ENCODE measurements around the gene MYOF. TPM values are rescaled to one million over a fixed set of nuclear protein-coding genes. Genes with fewer than 3 reads are reported as not detected.

MYOF gene
- total and polyA plus RNA-seq, 2 of the 8 experiments (the other 6 are each of a cell fraction or from before 2014, with no cell fraction given) = 0.98 to 2.3 TPM

DNA sequence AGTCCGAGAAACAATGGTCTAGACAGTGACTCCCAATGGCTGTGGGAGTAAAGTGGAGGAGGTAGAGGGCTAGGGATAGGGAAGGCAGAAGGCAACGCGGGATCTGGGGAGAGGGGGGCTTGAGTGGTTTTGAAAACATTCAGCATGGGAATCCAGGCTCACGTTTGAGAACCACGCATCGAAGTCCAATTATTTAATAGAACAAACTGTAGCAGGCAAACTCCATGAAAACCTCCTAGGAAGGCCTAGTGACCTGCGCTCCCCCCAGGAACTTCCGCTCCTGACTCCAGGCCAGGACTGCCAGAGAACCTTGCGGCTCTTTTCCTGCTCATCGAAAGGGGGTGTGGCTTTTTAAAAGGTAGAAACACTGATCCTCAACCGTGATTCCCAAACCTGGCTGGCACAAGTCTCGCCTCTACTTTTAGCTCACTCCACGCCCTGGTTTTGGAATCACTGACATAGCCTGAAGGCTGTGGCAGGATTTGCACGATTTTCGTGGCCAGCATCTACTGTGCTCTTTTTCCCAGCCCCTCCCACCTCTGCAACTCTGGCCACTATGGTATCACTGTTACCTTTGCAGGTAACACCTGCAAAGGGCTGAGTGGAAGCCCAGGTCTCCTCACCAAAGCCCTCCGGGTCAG, 43.4 kb downstream of the MYOF start:
- Histone ChIP-seq H3K79me1 (ENCODE audit: low read depth, low read length) (no peaks in the 10 kb centered on the region), H2BK12ac (ENCODE audit: low read depth, low read length) (peak overlapping the region; percentile 88; the same call in 1 of the 2 replicates), H3K36me3 (ENCODE audit: control insufficient read depth in 2 of 4, insufficient read depth in 4 of 4, low read length in 3 of 4) (no peaks in the 10 kb centered on the region), H3K23me2 (ENCODE audit: low read depth, low read length) (no peaks in the 10 kb centered on the region; the same call in 1 of the 2 replicates), H3K4ac (replicated peaks; ENCODE audit: insufficient read length, low read depth, low read length) (peak overlapping the region; percentile 80), H3K9ac (replicated peaks in 1 of 4; ENCODE audit: extremely low read depth in 1 of 4, low read depth in 3 of 4, low read length in 3 of 4) (peak overlapping the region in 3 of 4 experiments; percentile 15 to 69 (median 36); a peak in 6 of 7 replicates), H3K27me3 (replicated peaks in 1 of 4; ENCODE audit: control insufficient read depth in 3 of 4, extremely low read depth in 1 of 4, insufficient read depth in 3 of 4, low read length in 3 of 4) (no peaks in the 10 kb centered on the region), H3K14ac (ENCODE audit: insufficient read length) (peak overlapping the region; percentile 90), H2AK5ac (ENCODE audit: low read depth, low read length) (0 out of 2 replicates have a peak overlapping the region, but pooled peaks have one; percentile 18), H3K4me3 (ENCODE audit: extremely low read depth in 1 of 4, insufficient read depth in 2 of 4, low read depth in 3 of 4, low read length in 4 of 4) (peak overlapping the region; percentile 17 to 52 (median 32); a peak in 6 of 8 replicates), H4K20me1 (replicated peaks in 1 of 2; ENCODE audit: control insufficient read depth in 1 of 2, insufficient read depth in 2 of 2, low read length in 2 of 2) (no peaks in the 10 kb centered on the region), H3K27ac (ENCODE audit: low read depth, low read length) (peak overlapping the region; percentile 74), H3K23ac (ENCODE audit: insufficient read length) (no peak overlapping the region), H2BK20ac (ENCODE audit: low read length) (0 out of 2 replicates have a peak overlapping the region, but pooled peaks have one; percentile 52), H3K9me3 (ENCODE audit: insufficient read depth in 2 of 2, low read depth in 1 of 2, low read length in 1 of 2) (no peaks in the 10 kb centered on the region), H2BK5ac (ENCODE audit: low read depth, low read length) (peak overlapping the region; percentile 84), H3K18ac (ENCODE audit: extremely low read depth, low read length) (peak overlapping the region; percentile 71; the same call in 1 of the 2 replicates), H3K56ac (replicated peaks; ENCODE audit: insufficient read length, low read depth, low read length) (peak overlapping the region; percentile 92), H3K4me2 (ENCODE audit: insufficient read depth in 1 of 2, low read depth in 2 of 2, low read length in 2 of 2) (peak overlapping the region; percentile 62 to 91), H4K5ac (ENCODE audit: insufficient read length, low read depth, low read length) (peak overlapping the region; percentile 94), H4K91ac (replicated peaks; ENCODE audit: insufficient read length, low read length) (peak overlapping the region; percentile 85), H4K8ac (ENCODE audit: extremely low read depth, insufficient read depth, low read length) (peak overlapping the region; percentile 73), H3K79me2 (ENCODE audit: control insufficient read depth in 1 of 2, insufficient read depth in 2 of 2, low read length in 2 of 2) (no peaks in the 10 kb centered on the region), H2BK15ac (ENCODE audit: low read length) (no peak overlapping the region), H2BK120ac (replicated peaks; ENCODE audit: low read depth, low read length) (peak overlapping the region; percentile 80), H3K4me1 (replicated peaks in 1 of 4; ENCODE audit: control insufficient read depth in 3 of 4, insufficient read depth in 4 of 4, low read length in 3 of 4) (peaks cover 21 to 36% (median 34%) of the 10 kb centered on the region in 4 experiments), H2AFZ (ENCODE audit: low read length) (peak overlapping the region; percentile 75)
- ChIA-PET CTCF (ENCODE audit: partially characterized antibody) (interaction anchor here (1.4 to 2.5 kb wide), 4 partner anchors 22 to 81 kb away, joined by 4 to 9 read pairs (median 6); no protein-coding TSS in a partner anchor), POLR2A (ENCODE audit: partially characterized antibody) (interaction anchor here (1.3 to 3.9 kb wide), 6 partner anchors 7 to 62 kb away, joined by 4 to 22 read pairs (median 10); no protein-coding TSS in a partner anchor)
- 9% methylated on average over 16 of the region's 16 CpGs; no CpG with 5 or more reads in 1 of the 2 experiments for WGBS, 2 experiments (ENCODE audit: extremely low coverage in 1 of 2, insufficient coverage in 1 of 2, insufficient read length in 1 of 2, insufficient replicate concordance in 2 of 2, low coverage in 1 of 2, low lambda C conversion rate in 2 of 2, missing lambda C conversion rate in 1 of 2)
- peak in 1 of 2 experiments; percentile 76 for DNase-seq (ENCODE audit: low read depth in 1 of 2, low spot score in 2 of 2)
- FAIRE-seq = peak; percentile 48
- TF ChIP-seq CTBP2 (IDR thresholded peaks at IDR 0.05; ENCODE audit: borderline replicate concordance, insufficient read depth, insufficient read length, low read length) (no peak), CBX8 (IDR thresholded peaks at IDR 0.05; ENCODE audit: borderline replicate concordance, low read depth, low read length) (no peak), RAD21 (IDR thresholded peaks at IDR 0.05 in 1 of 2, conservative IDR thresholded peaks at IDR 0.05 in 1 of 2; ENCODE audit: low read depth in 2 of 2, low read length in 2 of 2) (no peak), GTF2F1 (IDR thresholded peaks at IDR 0.05; ENCODE audit: borderline replicate concordance, low read depth, low read length) (no peak), YY1 (IDR thresholded peaks at IDR 0.05; ENCODE audit: low read depth, low read length) (peak; percentile 60; the same call in 1 of the 2 replicates)
- TF ChIP-seq, protein P1, sequence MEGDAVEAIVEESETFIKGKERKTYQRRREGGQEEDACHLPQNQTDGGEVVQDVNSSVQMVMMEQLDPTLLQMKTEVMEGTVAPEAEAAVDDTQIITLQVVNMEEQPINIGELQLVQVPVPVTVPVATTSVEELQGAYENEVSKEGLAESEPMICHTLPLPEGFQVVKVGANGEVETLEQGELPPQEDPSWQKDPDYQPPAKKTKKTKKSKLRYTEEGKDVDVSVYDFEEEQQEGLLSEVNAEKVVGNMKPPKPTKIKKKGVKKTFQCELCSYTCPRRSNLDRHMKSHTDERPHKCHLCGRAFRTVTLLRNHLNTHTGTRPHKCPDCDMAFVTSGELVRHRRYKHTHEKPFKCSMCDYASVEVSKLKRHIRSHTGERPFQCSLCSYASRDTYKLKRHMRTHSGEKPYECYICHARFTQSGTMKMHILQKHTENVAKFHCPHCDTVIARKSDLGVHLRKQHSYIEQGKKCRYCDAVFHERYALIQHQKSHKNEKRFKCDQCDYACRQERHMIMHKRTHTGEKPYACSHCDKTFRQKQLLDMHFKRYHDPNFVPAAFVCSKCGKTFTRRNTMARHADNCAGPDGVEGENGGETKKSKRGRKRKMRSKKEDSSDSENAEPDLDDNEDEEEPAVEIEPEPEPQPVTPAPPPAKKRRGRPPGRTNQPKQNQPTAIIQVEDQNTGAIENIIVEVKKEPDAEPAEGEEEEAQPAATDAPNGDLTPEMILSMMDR (IDR thresholded peaks at IDR 0.05; ENCODE audit: control extremely low read depth in 1 of 3, insufficient read depth in 1 of 3, low read depth in 1 of 3, low read length in 3 of 3) = no peak
- TF ChIP-seq, protein P2, sequence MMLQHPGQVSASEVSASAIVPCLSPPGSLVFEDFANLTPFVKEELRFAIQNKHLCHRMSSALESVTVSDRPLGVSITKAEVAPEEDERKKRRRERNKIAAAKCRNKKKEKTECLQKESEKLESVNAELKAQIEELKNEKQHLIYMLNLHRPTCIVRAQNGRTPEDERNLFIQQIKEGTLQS (IDR thresholded peaks at IDR 0.05; ENCODE audit: insufficient read depth, low read depth, low read length) = no peak
